Right renal cortex interstitium (tissue), 3 donors: Measurements from ENCODE around the gene PIP5K1B. TPM values are rescaled to one million over a fixed set of nuclear protein-coding genes. Genes with fewer than 3 reads are reported as not detected.
"Not testable (repeated sequence)": the region's sequence is repeated elsewhere in the genome, so short reads cannot be mapped to it uniquely, and the experiment has no call there.

Experiments
- DNase-seq, 3 donors: peaks; one replicate each; pipeline ENCODE4 v3.0.0-alpha.2; 2013; ENCODE audit warnings: low read depth in 3 of 3, low spot score in 2 of 3
- polyA plus RNA-seq, 3 donors: library from polyadenylated mRNA; unstranded; fragments of 120-200 nt; gene quantifications; one replicate each; pipeline ENCODE4 v1.2.1, GENCODE V29; 2013; ENCODE audit not compliant: insufficient read length in 3 of 3

Gene PIP5K1B
- polyA plus RNA-seq, 3 donors: 7.7 to 8.5 (median 8.3) TPM

DNA sequence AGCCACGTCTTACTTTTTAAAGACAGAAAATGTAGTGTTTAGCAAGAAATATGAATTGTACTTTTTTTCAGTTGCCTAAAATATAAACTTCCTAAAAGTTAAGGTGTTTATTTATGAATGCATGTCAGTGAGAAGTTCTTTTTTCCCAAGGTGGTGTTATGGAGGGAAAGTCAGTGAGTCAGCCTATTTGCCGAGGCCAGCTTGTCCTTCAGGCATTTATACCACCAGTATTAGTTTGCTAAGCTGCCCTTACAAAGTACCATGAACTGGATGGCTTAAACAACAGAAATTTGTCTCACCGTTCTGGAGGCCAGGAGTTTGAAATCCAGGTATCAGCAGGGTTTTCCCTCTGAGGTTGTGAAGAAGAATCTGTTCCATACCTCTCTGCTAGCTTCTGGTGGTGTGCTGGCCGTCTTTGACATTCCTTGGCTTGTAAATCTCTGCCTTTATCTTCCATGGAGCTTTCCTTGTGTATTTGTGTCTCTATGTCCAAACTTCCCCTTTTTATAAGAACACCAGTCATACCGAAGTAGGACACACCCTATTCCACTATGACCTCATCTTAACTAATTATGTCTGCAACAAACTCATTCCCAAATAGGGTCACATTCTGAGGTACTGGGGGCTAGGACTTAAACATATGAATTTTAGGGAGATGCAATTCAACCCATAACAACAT is 270.5 kb downstream of the PIP5K1B start:
- no peak for DNase-seq

GRCh38 chr9:68978066-68978465 is 273.0 kb downstream of the PIP5K1B start:
- no peak for DNase-seq

DNA sequence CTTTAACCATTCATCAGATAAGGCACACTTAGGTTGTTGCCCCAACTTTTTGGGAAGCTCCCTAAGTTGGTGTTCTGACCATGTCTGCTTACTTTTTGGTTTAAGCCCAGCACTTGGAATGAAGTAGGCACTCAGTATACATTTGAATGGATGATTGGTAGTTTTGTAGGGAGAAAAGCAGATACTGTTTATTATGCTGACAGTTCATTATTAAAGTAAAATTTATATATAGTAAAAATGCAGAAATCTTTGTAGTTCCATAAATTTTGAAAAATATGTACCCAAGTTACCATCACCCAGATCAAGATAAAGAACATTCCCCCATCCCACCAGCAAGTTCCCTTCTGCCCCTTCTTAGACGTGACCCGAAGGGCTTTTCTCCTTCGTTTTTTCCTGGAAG is 273.5 kb downstream of the PIP5K1B start:
- DNase-seq: no peak

DNA sequence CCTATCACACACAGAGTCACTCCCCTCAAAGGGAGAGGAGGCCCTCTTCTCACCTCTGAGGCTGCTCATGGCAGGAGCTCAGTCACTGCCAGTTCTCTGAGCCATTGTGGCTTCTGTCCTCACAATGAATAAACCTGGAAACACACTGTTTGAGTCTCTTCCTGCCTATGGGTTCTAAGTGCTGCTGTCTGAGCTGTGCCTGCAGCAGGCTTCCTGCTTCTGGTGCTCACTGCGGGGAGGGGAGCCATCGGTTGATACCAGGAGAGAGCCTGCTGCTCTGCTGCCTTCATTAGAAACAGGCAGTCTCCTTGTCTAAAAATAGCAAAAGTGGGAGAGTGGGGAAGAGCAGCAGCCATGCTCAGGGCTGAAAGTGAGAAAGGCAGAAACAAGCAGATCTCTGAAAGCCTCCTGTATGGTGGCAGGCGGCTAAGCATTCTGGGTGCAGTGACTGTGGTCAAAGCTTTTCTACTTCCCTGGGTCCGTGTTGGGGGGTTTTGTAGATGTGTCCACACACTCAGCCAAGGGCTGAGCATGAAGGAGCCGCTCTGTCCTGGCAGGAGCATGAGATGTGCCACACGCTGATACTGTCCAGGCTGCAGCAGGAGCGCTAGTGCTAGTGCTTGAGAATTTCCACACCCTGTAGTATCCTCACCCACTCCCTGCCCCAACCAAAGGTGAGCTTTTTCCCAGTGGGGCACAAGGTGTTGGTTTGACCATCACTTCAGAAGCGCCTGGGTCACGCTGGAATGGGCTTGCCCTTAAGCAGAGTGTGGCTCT is 274.7 kb downstream of the PIP5K1B start:
- DNase-seq: no peak

GRCh38 chr9:68980341-68980914 is 275.4 kb downstream of the PIP5K1B start:
- no peak for DNase-seq

DNA sequence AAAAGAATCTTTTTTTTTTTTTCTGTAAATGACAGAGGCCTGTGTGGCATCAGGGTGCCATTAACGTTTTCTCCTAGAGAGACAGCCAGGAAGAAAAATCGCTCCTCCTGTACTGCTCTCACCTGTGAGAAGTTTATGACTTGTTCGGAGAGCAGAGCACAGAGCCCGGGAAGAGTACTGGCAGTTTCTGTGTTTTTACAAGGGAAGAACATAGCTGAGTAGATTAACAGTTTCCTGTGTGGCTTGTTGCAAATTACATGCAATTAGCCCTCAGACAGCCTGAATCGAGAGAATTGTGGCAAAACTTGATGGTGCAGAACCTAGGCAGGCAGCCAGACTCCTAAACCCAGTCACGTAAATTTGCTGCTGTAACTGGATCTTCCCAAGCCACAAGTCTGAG is 276.7 kb downstream of the PIP5K1B start:
- peak in 2 of 3 donors; percentile 53 to 72 for DNase-seq

- DNase-seq: no peak
These were observed 278.0 kb downstream of the PIP5K1B start for GRCh38 chr9:68983008-68983411.

- no peak for DNase-seq
These were observed 278.7 kb downstream of the PIP5K1B start for GRCh38 chr9:68983522-68984424.

DNA sequence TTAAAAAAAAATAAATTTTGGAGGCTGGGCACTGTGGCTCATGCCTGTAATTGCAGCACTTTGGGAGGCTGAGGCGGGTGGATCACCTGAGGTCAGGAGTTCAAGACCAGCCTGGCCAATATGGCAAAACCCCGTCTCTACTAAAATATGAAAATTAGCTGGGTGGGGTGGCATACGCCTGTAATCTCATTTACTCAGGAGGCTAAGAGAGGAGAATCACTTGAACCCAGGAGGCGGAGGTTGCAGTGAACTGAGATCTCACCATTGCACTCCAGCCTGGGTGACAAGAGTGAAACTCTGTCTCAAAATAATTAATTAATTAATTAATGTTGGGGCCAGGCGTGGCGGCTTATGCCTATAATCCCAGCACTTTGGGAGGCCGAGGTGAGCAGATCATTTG is 281.9 kb downstream of the PIP5K1B start:
- DNase-seq: not testable (repeated sequence)

DNA sequence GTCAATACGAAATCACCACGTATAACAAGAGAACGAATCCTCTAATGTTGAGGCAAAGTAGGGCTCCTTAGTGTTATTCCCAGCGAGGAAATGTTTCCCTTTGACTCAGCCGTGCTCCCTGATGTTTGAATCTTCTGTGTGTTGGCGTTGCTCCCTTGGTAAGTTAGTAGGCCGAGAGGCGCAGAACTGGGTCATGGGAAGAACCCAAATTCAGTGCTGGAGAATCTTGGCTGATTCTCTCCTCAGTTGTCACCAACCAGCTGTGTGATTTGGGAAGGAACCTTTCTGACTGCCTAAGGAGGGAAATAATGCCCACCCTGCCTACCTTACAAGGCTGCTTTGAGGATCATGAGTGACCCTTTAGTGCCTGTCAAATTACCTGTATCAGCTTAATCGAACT is 286.4 kb downstream of the PIP5K1B start:
- no peak for DNase-seq

DNA sequence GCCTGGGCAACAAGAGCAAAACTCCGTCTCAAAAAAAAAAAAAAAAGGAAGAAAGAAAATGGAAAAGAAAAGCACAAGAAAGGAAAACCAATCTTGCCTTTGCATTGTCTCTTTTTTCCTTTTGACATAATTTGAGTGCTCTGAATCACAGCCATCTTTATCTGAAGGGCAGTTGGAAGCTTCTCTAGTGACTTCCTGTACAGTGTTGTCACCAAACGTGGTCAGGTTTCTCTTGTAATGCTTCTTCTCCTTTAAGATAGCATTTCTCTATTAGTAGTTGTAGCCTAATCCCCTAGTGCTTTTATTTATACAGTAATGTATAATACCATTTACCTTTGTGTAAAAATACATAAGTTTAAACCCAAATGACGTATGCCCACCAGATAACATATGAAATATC is 290.7 kb downstream of the PIP5K1B start:
- DNase-seq: no peak

DNA sequence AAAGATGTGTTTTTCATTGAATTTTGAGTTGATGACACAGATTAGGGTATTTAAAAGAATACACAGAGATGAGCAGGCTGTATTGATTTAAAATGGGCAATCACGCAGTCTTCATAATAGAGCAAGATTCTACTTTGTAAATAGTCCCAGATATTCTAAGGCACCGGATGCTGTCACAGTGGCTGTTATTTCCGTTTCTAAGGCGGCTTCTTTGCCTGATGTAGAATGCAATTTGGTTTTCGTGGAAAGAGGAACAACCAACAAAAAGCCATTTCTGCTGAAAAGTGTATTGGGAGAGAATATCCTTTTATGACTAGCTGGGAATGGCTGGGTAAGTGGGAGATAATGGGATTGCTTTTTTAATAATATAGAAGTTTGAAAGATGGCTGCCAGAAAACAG is 291.4 kb downstream of the PIP5K1B start:
- DNase-seq: no peak

DNA sequence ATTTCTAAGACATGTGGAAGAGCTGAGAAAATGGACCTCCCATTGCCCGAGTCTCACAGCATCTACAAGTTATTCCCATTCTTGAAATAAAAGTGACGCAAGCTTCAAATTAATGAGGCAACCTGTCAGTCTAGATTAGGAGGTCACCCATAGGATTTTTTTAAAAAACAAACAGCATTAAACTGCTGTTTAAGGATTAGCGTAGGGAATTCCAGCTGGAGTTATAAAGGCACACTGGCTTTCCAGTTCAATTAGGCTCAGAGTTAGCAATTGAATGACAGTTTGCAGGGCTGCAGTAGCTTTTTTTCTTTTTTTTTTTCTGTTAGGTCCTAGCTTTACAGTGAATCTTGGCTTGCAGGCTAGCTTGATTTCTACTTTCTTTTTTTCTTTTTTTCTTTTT is 292.6 kb downstream of the PIP5K1B start:
- no peak for DNase-seq

DNA sequence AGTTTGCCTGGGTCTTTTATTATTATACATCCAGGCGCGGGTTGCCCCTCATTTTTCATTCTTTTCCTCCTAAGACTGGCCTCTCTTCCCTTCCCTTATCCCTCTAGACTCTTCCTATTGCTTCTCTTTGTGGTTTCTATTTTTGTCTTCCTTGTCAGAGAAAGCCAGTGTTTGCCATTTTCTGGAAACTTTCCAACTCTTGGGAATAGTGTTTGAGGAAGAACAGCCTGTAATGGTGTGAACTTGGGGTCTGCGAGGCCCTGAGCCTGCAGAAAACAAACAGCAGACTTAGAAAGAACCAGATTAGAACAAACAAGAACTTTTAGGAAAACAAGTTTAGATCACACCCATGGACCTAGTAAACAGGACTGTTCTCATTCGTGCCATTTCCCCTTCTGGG is 293.3 kb downstream of the PIP5K1B start:
- DNase-seq: no peak

DNA sequence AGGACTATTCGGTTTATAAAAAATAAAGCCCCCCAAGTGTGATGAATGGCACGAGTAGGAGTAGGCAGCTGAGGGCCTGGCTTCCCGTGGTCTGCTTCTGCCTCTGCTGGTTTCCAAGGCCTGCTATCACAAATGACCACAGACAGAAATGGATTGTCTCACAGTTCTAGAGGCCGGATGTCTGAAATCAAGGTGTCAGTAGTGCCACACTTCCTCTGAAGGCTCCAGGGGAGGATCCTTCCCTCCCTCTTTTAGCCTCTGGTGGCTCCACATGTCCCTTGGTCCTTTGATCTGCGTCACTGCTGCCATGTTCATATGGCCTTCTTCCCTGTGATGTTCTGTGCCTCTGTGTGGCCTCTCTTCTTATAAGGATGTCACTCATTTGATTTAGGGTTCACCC is 293.8 kb downstream of the PIP5K1B start:
- no peak for DNase-seq

GRCh38 chr9:68999393-69000105 is 294.5 kb downstream of the PIP5K1B start:
- peak; percentile 56 to 70 (median 65) for DNase-seq

GRCh38 chr9:69001921-69002320 is 296.9 kb downstream of the PIP5K1B start:
- DNase-seq: no peak

GRCh38 chr9:69003051-69003450 is 298.0 kb downstream of the PIP5K1B start:
- DNase-seq: no peak

DNA sequence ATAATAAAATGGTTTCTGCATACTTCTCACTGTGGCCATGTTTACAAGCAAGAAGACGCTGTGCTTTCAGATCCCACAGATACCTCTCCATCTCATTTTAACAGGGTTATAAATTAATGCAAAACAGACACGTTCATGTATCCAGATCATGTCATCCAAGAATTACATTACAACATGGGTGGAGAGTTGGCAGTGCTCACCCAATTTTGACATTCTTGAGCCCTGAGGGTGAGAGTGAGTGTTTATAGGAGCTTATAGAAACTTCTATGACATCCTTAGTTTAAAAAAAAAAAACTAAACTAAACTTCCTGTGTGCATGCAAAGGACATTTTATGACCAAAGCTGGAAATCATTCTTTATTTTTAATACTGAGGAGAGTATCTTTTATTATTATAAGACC is 299.8 kb downstream of the PIP5K1B start:
- no peak for DNase-seq

DNA sequence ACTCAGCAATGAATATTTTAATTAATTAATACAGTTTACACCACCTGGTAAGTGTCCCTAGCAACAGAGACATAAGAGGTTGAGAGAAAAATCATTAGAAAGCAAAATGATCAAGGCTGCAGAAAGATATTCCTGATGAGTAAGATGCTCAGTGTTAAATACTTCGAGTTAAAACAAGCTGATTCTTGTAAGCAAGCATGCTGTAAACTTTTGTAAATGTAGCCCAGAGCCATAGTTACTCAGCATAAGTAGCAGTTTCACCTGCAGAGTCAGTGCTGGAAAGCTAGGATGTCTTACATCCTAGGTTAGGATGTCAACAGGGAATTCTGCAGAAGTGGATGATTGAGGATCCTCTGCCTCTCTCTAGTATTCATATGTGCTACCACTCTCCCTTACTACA is 304.7 kb downstream of the PIP5K1B start:
- DNase-seq: no peak
